Sigmoid colon (tissue), 7 donors: Measurements from ENCODE around the gene HADHA. TPM values are rescaled to one million over a fixed set of nuclear protein-coding genes. Genes with fewer than 3 reads are reported as not detected.

Experiments used
- DNase-seq: peaks from one replicate; pipeline ENCODE4 v3.0.0-alpha.2; 2019
- H3K27ac ChIP-seq, 4 donors: fragments of 200-600 bp; sonication (generic); one replicate each; pipeline ENCODE4 v1.5.1; 2016 to 2019; ENCODE audit warnings: mild to moderate bottlenecking in 1 of 4
- H3K27me3 ChIP-seq, 3 donors: fragments of 200-600 bp; sonication (generic); one replicate each; pipeline ENCODE4 v1.5.1; 2019; ENCODE audit warnings: mild to moderate bottlenecking in 1 of 3
- H3K36me3 ChIP-seq, 4 donors: fragments of 200-600 bp; sonication (generic); one replicate each; pipeline ENCODE4 v1.5.1; 2016 to 2019
- H3K4me1 ChIP-seq, 4 donors: fragments of 200-600 bp; sonication (generic); one replicate each; pipeline ENCODE4 v1.5.1; 2017 to 2019
- H3K4me3 ChIP-seq, 4 donors: fragments of 200-600 bp; sonication (generic); one replicate each; pipeline ENCODE4 v1.5.1; 2017 to 2019; ENCODE audit warnings: mild to moderate bottlenecking in 2 of 4, moderate library complexity in 1 of 4
- H3K9me3 ChIP-seq, 4 donors: fragments of 200-600 bp in 3 of 4; sonication (generic) in 3 of 4; one replicate each; pipeline versions ENCODE4 v1.5.1 to v1.6.1; 2013 to 2019
- CTCF ChIP-seq, 4 experiments: fragments of 450-650 bp in 3 of 4; fragments of 200-600 bp in 1 of 4; IDR thresholded peaks; one replicate each; pipeline ENCODE4 v1.5.1; 2016 to 2019; ENCODE audit warnings: antibody characterized with exemption in 4 of 4, mild to moderate bottlenecking in 3 of 4, moderate library complexity in 2 of 4
- EP300 ChIP-seq, 4 donors: sonication (generic); formaldehyde crosslinking; IDR thresholded peaks; one replicate each; pipeline ENCODE4 v1.6.1; 2017; ENCODE audit warnings: antibody characterized with exemption in 4 of 4
- POLR2A ChIP-seq, 2 donors: fragments of 450-650 bp; IDR thresholded peaks; one replicate each; pipeline ENCODE4 v1.6.1; 2016; ENCODE audit warnings: antibody characterized with exemption in 2 of 2, mild to moderate bottlenecking in 2 of 2, moderate library complexity in 2 of 2
- POLR2AphosphoS5 ChIP-seq, 4 donors: sonication (generic); formaldehyde crosslinking; IDR thresholded peaks; one replicate each; pipeline ENCODE4 v1.6.1; 2017; ENCODE audit warnings: antibody characterized with exemption in 4 of 4
- WGBS, 2 donors: extraction: QIAGEN DNeasy Blood & Tissue Kit; methylation state at CpG; one replicate each; pipeline ENCODE4 v1.1.7; 2013; 5-methylcytosine and 5-hydroxymethylcytosine counted together
- intact Hi-C: fragments of 100-400 bp; cut with DNase I; formaldehyde crosslinking; loops from one replicate; pipeline ENCODE4 v1.15.1; 2023
- polyA plus RNA-seq, 3 donors: library from polyadenylated mRNA; stranded (reverse); fragments of 200-250 nt; gene quantifications; one replicate each; pipeline ENCODE4 v1.2.3, GENCODE V29; 2013
- total RNA-seq, 4 donors: library from RNA; depleted of rRNA; stranded (reverse); fragments of >200 nt; gene quantifications; one replicate each; pipeline ENCODE4 v1.1.0, GENCODE V29; 2016
- donor health status: healthy with polysubstance abuse.
- donor health status: Bipolar disorder and iron deficiency.
- donor health status: healthy.

HADHA gene
- total and polyA plus RNA-seq, 7 donors = 96.7 to 148 (median 122) TPM

GRCh38 chr2:26184555-26185303 is 59.7 kb downstream of the HADHA start:
- 2% methylated on average over 114 of the region's 114 CpGs for WGBS, 2 donors
- no peaks in the 10 kb centered on the region for H3K9me3 ChIP-seq
- peaks cover 0 to 10% (median 8%) of the 10 kb centered on the region in 4 donors for H3K4me1 ChIP-seq
- peak in 1 of 4 donors; percentile 19 for TF ChIP-seq POLR2AphosphoS5 (IDR thresholded peaks at IDR 0.05)
- TF ChIP-seq EP300 (IDR thresholded peaks at IDR 0.05) = no peak
- peak in 1 of 4 experiments; percentile 61 for TF ChIP-seq CTCF (IDR thresholded peaks at IDR 0.05)
- TF ChIP-seq POLR2A (IDR thresholded peaks at IDR 0.05) = no peak
- H3K36me3 ChIP-seq = no peaks in the 10 kb centered on the region
- intact Hi-C loops = no loop called here
- peak overlapping the region; percentile 51 to 68 (median 59) for H3K4me3 ChIP-seq
- peak; percentile 92 for DNase-seq
- H3K27ac ChIP-seq = peak overlapping the region; percentile 66 to 75 (median 72)
- H3K27me3 ChIP-seq = no peaks in the 10 kb centered on the region

DNA sequence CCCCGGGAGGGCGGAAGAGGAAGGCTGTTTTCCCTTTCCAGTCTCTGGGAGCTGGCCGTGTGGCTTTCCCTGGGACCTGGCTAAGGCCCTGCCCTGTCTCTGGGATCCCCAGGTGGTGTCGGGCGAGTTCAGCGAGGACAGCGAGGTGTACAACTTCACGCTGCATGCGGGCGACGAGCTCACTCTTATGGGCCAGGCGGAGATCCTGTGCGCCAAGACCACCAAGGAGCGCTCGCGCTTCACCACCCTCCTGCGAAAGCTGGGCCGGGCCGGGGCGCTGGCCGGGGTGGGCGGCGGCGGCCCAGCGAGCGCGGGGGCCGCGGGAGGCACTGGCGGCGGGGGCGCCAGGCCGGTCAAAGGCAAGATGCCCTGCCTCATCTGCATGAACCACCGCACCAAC is 60.3 kb downstream of the HADHA start:
- WGBS, 2 donors = 69 to 77% methylated on average over 34 of the region's 34 CpGs

GRCh38 chr2:26182887-26183630 is 61.4 kb downstream of the HADHA start:
- Histone ChIP-seq H3K4me1 (peaks cover 0 to 22% (median 19%) of the 10 kb centered on the region in 4 donors), H3K9me3 (no peaks in the 10 kb centered on the region), H3K36me3 (no peaks in the 10 kb centered on the region), H3K27ac (no peak overlapping the region), H3K27me3 (no peaks in the 10 kb centered on the region), H3K4me3 (no peak overlapping the region)
- WGBS, 2 donors = 95 to 98% methylated on average over 11 of the region's 11 CpGs
- peak; percentile 34 for DNase-seq
- TF ChIP-seq EP300 (IDR thresholded peaks at IDR 0.05) (no peak), POLR2AphosphoS5 (IDR thresholded peaks at IDR 0.05) (no peak), POLR2A (IDR thresholded peaks at IDR 0.05) (no peak), CTCF (IDR thresholded peaks at IDR 0.05) (no peak)
- intact Hi-C loops = no loop called here

More for the DNA sequence above, 60.3 kb downstream of the HADHA start:
- H3K4me1 ChIP-seq = peaks cover 0 to 15% (median 13%) of the 10 kb centered on the region in 4 donors
- H3K4me3 ChIP-seq = peak overlapping the region; percentile 36 to 68 (median 59)
- TF ChIP-seq POLR2A (IDR thresholded peaks at IDR 0.05) (no peak), POLR2AphosphoS5 (IDR thresholded peaks at IDR 0.05) (no peak), EP300 (IDR thresholded peaks at IDR 0.05) (no peak), CTCF (IDR thresholded peaks at IDR 0.05) (no peak)
- H3K27me3 ChIP-seq = no peaks in the 10 kb centered on the region
- peak; percentile 70 for DNase-seq
- peak overlapping the region in 2 of 4 donors; percentile 59 to 65 for H3K27ac ChIP-seq
- intact Hi-C loops = no loop called here
- no peaks in the 10 kb centered on the region for H3K36me3 ChIP-seq
- no peaks in the 10 kb centered on the region for H3K9me3 ChIP-seq

DNA sequence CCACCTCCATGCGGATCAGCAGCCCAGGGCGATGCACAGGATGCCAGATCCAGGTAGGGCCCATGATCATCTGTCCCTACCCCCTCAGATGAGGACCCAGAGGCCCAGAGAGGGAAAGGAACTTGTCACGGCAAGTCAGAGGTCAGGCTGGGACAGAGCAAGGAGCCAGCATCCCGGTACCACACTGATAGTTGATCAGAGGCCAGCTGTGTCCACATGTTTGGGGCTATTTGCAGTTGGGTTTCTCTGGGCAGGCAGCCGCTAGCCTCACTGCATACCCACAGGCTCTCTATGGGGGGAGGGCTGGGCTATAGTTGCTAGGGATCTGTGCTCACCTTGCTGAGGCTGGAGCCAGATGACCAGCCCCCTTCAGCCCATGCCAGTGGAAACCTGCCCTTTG is 62.0 kb downstream of the HADHA start:
- intact Hi-C loops = no loop called here
- Histone ChIP-seq H3K9me3 (no peaks in the 10 kb centered on the region), H3K27ac (no peak overlapping the region), H3K36me3 (no peaks in the 10 kb centered on the region), H3K4me1 (peaks cover 0 to 22% (median 19%) of the 10 kb centered on the region in 4 donors), H3K27me3 (no peaks in the 10 kb centered on the region), H3K4me3 (no peak overlapping the region)
- 85 to 92% methylated on average over 5 of the region's 5 CpGs for WGBS, 2 donors
- DNase-seq = no peak
- TF ChIP-seq EP300 (IDR thresholded peaks at IDR 0.05) (no peak), CTCF (IDR thresholded peaks at IDR 0.05) (no peak), POLR2AphosphoS5 (IDR thresholded peaks at IDR 0.05) (no peak), POLR2A (IDR thresholded peaks at IDR 0.05) (no peak)
